Measurements from ENCODE around the gene MYO3B. TPM values are rescaled to one million over a fixed set of nuclear protein-coding genes. Genes with fewer than 3 reads are reported as not detected.
"Not testable (repeated sequence)": the region's sequence is repeated elsewhere in the genome, so short reads cannot be mapped to it uniquely, and the experiment has no call there.

The MYO3B gene
- total RNA-seq, 1 experiment from 2014 or later, result 0.04 TPM

DNA sequence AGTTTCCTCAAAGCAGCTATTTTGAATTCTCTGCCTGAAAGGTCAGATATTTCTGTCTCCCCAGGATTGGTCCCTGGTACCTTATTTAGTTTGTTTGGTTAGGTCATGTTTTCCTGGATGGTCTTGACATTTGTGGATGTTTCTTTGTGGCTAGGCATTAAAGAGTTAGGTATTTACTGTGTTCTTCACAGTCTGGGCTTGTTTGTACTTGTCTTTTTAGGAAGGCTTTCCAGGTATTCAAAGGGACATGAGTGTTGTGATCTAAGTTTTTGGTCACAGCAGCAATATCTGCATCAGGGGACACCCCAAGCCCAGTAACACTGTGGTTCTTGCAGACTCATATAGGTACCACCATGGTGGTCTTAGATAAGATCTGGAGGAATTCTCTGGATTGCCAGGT lies 11.8 kb downstream of the MYO3B start:
- Histone ChIP-seq H3K9me3 (replicated peaks) (no peaks in the 10 kb centered on the region), H3K36me3 (no peaks in the 10 kb centered on the region), H3K27me3 (peaks cover 5% of the 10 kb centered on the region; the same call in 1 of the 2 replicates), H3K4me1 (no peaks in the 10 kb centered on the region), H3K27ac (no peak overlapping the region), H3K4me3 (no peak overlapping the region)
- no peak for DNase-seq

- H3K27ac ChIP-seq, result no peak overlapping the region
- H3K4me3 ChIP-seq, result no peak overlapping the region
- no peak for DNase-seq
- no peaks in the 10 kb centered on the region for H3K9me3 ChIP-seq (replicated peaks)
- peaks cover 5% of the 10 kb centered on the region; the same call in 1 of the 2 replicates for H3K27me3 ChIP-seq
- H3K36me3 ChIP-seq, result no peaks in the 10 kb centered on the region
- no peaks in the 10 kb centered on the region for H3K4me1 ChIP-seq
Observed at GRCh38 chr2:170190172-170190571, 12.2 kb downstream of the MYO3B start.

GRCh38 chr2:170191166-170191866 lies 13.4 kb downstream of the MYO3B start:
- Histone ChIP-seq H3K27me3 (peaks cover 5% of the 10 kb centered on the region; the same call in 1 of the 2 replicates), H3K27ac (no peak overlapping the region), H3K4me1 (no peaks in the 10 kb centered on the region), H3K9me3 (replicated peaks) (no peaks in the 10 kb centered on the region), H3K36me3 (no peaks in the 10 kb centered on the region), H3K4me3 (no peak overlapping the region)
- DNase-seq, result no peak

DNA sequence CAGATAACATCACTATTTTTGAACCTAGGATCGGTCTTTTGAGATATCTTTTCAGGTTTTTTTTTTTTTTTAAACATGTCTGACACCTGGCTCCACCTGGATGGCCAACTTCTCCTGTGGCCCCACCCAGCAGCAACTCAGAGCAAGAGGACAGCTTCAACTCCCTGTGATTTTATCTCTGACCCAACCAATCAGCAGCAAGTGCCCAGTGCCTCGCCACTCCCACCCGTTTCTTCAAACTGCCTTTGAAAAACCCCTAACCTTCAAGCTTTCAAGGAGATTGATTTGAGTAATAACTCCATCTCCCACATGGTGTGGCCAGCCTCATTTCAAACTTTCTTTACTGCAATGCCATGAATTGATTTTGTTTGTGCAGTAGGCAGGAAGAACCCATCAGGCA lies 19.0 kb downstream of the MYO3B start:
- DNase-seq, result no peak
- Histone ChIP-seq H3K27me3 (peaks cover 5% of the 10 kb centered on the region; the same call in 1 of the 2 replicates), H3K36me3 (no peaks in the 10 kb centered on the region), H3K9me3 (replicated peaks) (no peaks in the 10 kb centered on the region), H3K4me3 (no peak overlapping the region), H3K27ac (no peak overlapping the region), H3K4me1 (no peaks in the 10 kb centered on the region)

DNA sequence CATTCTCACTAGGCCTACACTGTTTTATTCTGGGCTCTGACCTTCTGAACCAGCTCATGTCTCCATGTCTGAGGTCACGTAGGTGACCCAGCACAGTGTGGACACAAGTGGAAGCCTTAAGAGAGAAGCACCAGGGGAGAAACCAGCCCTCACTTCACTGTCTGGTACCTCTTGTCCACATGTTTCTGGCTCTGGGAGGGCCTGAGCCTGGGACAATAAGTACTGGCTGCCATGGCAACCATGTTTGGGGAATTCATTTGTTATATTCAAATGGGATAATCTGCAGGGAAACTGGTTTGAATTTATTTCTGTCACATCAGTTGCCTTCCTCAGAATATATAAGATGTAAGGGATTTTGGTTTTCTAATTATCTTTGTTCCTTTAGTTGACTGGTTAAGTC lies 23.3 kb downstream of the MYO3B start:
- no peak for DNase-seq
- Histone ChIP-seq H3K9me3 (replicated peaks) (no peaks in the 10 kb centered on the region), H3K4me1 (peaks cover 3% of the 10 kb centered on the region; the same call in 1 of the 2 replicates), H3K27me3 (no peaks in the 10 kb centered on the region), H3K36me3 (no peaks in the 10 kb centered on the region), H3K4me3 (no peak overlapping the region), H3K27ac (no peak overlapping the region)

DNA sequence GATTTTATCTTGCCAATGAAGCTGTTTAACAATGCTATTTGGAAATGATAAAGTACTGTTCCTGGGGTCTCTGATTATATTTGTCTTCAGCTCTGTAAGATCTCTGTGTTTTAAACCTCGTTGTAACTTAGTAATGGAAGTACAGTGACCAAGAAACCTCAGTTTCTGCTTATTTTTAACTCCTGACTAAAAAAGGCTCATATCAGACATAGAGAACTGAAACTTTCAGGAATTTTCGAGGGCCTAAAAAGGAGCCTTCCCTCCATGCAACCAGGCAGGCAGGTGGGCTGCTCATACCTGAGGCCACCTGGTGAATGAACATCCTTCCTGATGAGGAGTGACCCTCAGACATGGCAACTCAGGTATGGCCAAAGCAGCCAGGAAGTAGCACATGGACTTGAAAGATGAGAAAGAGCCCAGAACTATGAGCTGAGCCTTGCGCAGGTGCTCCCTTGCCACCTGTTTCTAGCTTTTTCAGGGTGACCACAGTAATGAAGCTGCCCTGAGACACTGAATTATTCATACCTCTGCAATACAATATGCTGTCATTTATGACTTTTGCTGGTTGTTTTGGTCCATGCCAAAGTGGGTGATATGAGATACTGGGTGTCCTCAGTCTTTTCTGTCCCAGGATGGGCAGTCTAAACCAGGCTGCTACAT lies 23.9 kb downstream of the MYO3B start:
- Histone ChIP-seq H3K9me3 (replicated peaks) (no peaks in the 10 kb centered on the region), H3K27me3 (no peaks in the 10 kb centered on the region), H3K27ac (no peak overlapping the region), H3K4me3 (no peak overlapping the region), H3K36me3 (no peaks in the 10 kb centered on the region), H3K4me1 (peaks cover 3% of the 10 kb centered on the region; the same call in 1 of the 2 replicates)
- no peak for DNase-seq

DNA sequence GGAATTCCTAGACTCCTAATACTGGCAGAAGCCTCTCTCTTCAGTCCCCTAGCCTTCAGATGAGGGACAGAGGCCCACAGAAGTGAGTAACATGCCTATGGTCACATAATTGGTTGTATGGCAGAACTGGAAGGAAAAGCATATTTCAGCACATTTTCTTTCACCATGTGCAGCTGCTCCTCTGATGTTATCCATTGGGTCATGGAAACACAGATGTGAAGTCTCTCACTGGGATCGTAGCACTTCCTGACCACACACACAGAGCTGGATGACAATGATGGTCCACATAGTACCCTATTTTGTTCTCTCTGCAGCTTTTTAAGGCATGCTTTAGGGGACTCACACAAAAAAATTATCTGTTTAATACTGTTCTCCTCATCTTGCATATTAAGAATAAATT lies 24.5 kb downstream of the MYO3B start:
- Histone ChIP-seq H3K27ac (no peak overlapping the region), H3K9me3 (replicated peaks) (no peaks in the 10 kb centered on the region), H3K4me1 (peaks cover 3% of the 10 kb centered on the region; the same call in 1 of the 2 replicates), H3K4me3 (no peak overlapping the region), H3K36me3 (no peaks in the 10 kb centered on the region), H3K27me3 (no peaks in the 10 kb centered on the region)
- DNase-seq, result peak; percentile 15 to 58

- H3K9me3 ChIP-seq (replicated peaks), result no peaks in the 10 kb centered on the region
- no peak overlapping the region for H3K27ac ChIP-seq
- peaks cover 3% of the 10 kb centered on the region; the same call in 1 of the 2 replicates for H3K4me1 ChIP-seq
- H3K27me3 ChIP-seq, result no peaks in the 10 kb centered on the region
- no peak for DNase-seq
- no peak overlapping the region for H3K4me3 ChIP-seq
- no peaks in the 10 kb centered on the region for H3K36me3 ChIP-seq
Observed at GRCh38 chr2:170204298-170204951, 26.5 kb downstream of the MYO3B start.

DNA sequence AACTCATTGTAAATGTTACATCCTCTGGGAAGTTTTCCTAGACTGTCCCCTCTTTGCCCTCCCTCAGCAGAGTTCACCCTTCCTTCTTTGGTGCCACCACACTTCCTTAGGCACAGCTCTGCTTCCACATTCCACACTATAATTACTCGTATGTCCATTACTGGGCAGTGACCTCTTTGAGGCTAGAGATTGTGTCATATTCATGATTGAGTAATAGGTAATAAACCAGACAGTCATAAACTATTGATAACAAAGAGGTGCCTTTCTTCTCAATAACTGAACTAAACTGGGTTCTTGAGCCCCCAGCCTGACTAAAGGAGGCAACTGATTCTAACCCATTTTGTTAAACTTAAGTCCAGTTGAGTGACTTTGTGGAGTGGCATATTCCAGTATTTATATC lies 28.3 kb downstream of the MYO3B start:
- H3K9me3 ChIP-seq (replicated peaks), result no peaks in the 10 kb centered on the region
- H3K4me1 ChIP-seq, result peaks cover 3% of the 10 kb centered on the region; the same call in 1 of the 2 replicates
- no peaks in the 10 kb centered on the region for H3K36me3 ChIP-seq
- no peak for DNase-seq
- no peak overlapping the region for H3K27ac ChIP-seq
- H3K27me3 ChIP-seq, result no peaks in the 10 kb centered on the region
- no peak overlapping the region for H3K4me3 ChIP-seq

DNA sequence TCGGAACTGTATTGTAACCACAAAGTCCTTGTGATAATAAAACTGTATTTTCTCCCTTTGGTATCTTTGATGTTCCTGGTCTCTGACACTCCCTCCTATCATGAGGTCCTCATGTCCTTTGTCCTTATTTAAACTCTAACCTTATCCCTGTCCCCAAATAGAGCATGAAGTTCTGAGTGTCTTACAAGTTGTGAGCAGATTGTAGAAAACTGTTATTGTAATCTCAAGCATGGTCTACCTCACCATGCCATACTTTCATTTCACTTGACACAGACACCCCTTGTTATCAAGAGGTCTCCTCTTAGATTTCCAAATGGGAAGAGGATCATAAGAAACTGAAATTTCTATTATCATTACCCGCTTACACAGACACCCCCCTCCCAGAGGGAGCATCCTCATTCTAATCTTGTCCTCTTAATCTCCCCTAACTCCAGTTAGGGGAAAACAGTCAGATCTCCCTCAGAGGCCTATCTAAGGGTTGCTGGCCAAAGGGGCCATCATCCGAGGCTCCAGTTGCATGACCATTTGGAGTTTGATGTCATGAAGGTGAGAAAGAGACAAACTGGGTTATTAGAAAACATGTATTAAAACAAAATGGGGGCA lies 29.0 kb downstream of the MYO3B start:
- Histone ChIP-seq H3K4me3 (no peak overlapping the region), H3K27me3 (no peaks in the 10 kb centered on the region), H3K9me3 (replicated peaks) (no peaks in the 10 kb centered on the region), H3K36me3 (no peaks in the 10 kb centered on the region), H3K4me1 (peaks cover 3% of the 10 kb centered on the region; the same call in 1 of the 2 replicates), H3K27ac (no peak overlapping the region)
- DNase-seq, result no peak

DNA sequence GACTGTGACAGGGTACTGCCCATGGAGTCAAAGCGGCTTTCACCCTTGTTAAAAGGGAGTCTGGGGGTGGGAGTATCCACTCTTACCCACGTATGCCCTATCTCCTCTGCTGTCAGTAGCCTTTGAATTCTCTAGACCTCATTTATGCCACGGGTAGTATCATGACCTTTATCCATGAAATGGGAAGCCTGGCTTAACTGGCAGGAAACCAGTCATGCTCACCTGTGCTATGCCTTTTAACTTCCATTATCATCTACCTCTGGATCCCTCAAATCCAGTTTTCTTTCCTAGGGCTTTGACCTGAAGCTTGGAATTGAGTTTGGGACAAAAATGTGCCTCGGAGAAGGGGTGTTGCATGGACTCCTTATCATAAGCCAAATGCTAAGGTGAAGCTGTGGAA lies 30.0 kb downstream of the MYO3B start:
- no peaks in the 10 kb centered on the region for H3K4me1 ChIP-seq
- no peak for DNase-seq
- H3K27me3 ChIP-seq, result no peaks in the 10 kb centered on the region
- H3K4me3 ChIP-seq, result no peak overlapping the region
- no peaks in the 10 kb centered on the region for H3K9me3 ChIP-seq (replicated peaks)
- no peak overlapping the region for H3K27ac ChIP-seq
- H3K36me3 ChIP-seq, result no peaks in the 10 kb centered on the region

- Histone ChIP-seq H3K36me3 (no peaks in the 10 kb centered on the region), H3K27me3 (no peaks in the 10 kb centered on the region), H3K27ac (no peak overlapping the region), H3K4me1 (no peaks in the 10 kb centered on the region), H3K4me3 (no peak overlapping the region), H3K9me3 (replicated peaks) (no peaks in the 10 kb centered on the region)
- no peak for DNase-seq
Observed at GRCh38 chr2:170208967-170209366, 31.0 kb downstream of the MYO3B start.

- Histone ChIP-seq H3K4me3 (no peak overlapping the region), H3K27ac (no peak overlapping the region), H3K4me1 (no peaks in the 10 kb centered on the region), H3K9me3 (replicated peaks) (no peaks in the 10 kb centered on the region), H3K27me3 (no peaks in the 10 kb centered on the region), H3K36me3 (no peaks in the 10 kb centered on the region)
- no peak for DNase-seq
Observed at GRCh38 chr2:170212625-170213280, 34.8 kb downstream of the MYO3B start.

- not testable (repeated sequence) for H3K36me3 ChIP-seq
Observed at GRCh38 chr2:170213281-170213625, 35.3 kb downstream of the MYO3B start.

More at GRCh38 chr2:170213281-170213625, 35.3 kb downstream of the MYO3B start:
- DNase-seq; H3K27me3 ChIP-seq; H3K4me3 ChIP-seq; H3K27ac ChIP-seq; H3K9me3 ChIP-seq (replicated peaks); H3K4me1 ChIP-seq: not testable (repeated sequence)
